Loucy (cell line): ENCODE data around the gene COX6B2.

ENCODE experiments used
- H2AFZ ChIP-seq: fragments of 200-600 bp; sonication (generic); 2 replicates; pipeline ENCODE4 v1.6.0; 2016; ENCODE audit warnings: antibody characterized with exemption, mild to moderate bottlenecking, low read length, moderate library complexity
- H3F3A ChIP-seq: fragments of 200-600 bp; 2 replicates; pipeline ENCODE4 v1.6.0; 2016; ENCODE audit warnings: antibody characterized with exemption, low read depth, mild to moderate bottlenecking
- H3K27me3 ChIP-seq: fragments of 200-600 bp; sonication (generic); 2 replicates; pipeline ENCODE4 v1.6.1; 2014; ENCODE audit warnings: low read length, mild to moderate bottlenecking; ENCODE audit not compliant: insufficient read depth, poor library complexity, severe bottlenecking
- H3K36me3 ChIP-seq: fragments of 200-600 bp; sonication (generic); 2 replicates; pipeline ENCODE4 v1.6.1; 2016; ENCODE audit warnings: low read length; ENCODE audit not compliant: insufficient read depth
- H3K4me1 ChIP-seq: fragments of 200-600 bp; sonication (generic); 2 replicates; pipeline ENCODE4 v1.5.1; 2014; ENCODE audit warnings: low read length, mild to moderate bottlenecking; ENCODE audit not compliant: insufficient read depth, poor library complexity, severe bottlenecking
- H3K4me2 ChIP-seq: fragments of 200-600 bp; sonication (generic); 2 replicates; pipeline ENCODE4 v1.6.0; 2014; ENCODE audit warnings: antibody characterized with exemption, low read length, low read depth, mild to moderate bottlenecking; ENCODE audit not compliant: poor library complexity, severe bottlenecking
- H3K4me3 ChIP-seq: fragments of 200-600 bp; sonication (generic); 2 replicates; pipeline ENCODE4 v1.5.1; 2014; ENCODE audit warnings: low read length, mild to moderate bottlenecking, mixed read lengths; ENCODE audit not compliant: poor library complexity, severe bottlenecking
- H3K79me2 ChIP-seq: fragments of 200-600 bp; sonication (generic); 2 replicates; pipeline ENCODE4 v1.6.1; 2014; ENCODE audit warnings: low read length; ENCODE audit not compliant: insufficient read depth
- H3K9ac ChIP-seq: fragments of 200-600 bp; sonication (generic); 2 replicates; pipeline ENCODE4 v1.6.0; 2014; ENCODE audit warnings: mild to moderate bottlenecking, low read depth, low read length, moderate library complexity; ENCODE audit not compliant: poor library complexity, severe bottlenecking
- H3K9me2 ChIP-seq: fragments of 200-600 bp; sonication (generic); replicated peaks from 2 replicates; pipeline ENCODE4 v1.6.1; 2016; ENCODE audit warnings: low read depth, low read length, mixed read lengths
- H3K9me3 ChIP-seq: fragments of 200-600 bp; sonication (generic); 2 replicates; pipeline ENCODE4 v1.6.1; 2014; ENCODE audit warnings: mild to moderate bottlenecking, antibody characterized with exemption, low read length, low read depth; ENCODE audit not compliant: insufficient read depth
- H4K20me1 ChIP-seq: fragments of 200-600 bp; sonication (generic); 2 replicates; pipeline ENCODE4 v1.6.0; 2014; ENCODE audit warnings: antibody characterized with exemption, low read length, mild to moderate bottlenecking; ENCODE audit not compliant: insufficient read depth, poor library complexity, severe bottlenecking
- EZH2phosphoT487 ChIP-seq: fragments of 200-600 bp; IDR thresholded peaks from 2 replicates; pipeline ENCODE4 v1.6.1; 2018; ENCODE audit warnings: antibody characterized with exemption, mild to moderate bottlenecking, moderate library complexity, borderline replicate concordance
- TF ChIP-seq, protein P1 (sequence below): fragments of 200-600 bp; sonication (generic); conservative IDR thresholded peaks from 2 replicates; pipeline ENCODE4 v1.5.1; 2014; ENCODE audit warnings: mild to moderate bottlenecking, antibody characterized with exemption, low read length

The COX6B2 gene

DNA sequence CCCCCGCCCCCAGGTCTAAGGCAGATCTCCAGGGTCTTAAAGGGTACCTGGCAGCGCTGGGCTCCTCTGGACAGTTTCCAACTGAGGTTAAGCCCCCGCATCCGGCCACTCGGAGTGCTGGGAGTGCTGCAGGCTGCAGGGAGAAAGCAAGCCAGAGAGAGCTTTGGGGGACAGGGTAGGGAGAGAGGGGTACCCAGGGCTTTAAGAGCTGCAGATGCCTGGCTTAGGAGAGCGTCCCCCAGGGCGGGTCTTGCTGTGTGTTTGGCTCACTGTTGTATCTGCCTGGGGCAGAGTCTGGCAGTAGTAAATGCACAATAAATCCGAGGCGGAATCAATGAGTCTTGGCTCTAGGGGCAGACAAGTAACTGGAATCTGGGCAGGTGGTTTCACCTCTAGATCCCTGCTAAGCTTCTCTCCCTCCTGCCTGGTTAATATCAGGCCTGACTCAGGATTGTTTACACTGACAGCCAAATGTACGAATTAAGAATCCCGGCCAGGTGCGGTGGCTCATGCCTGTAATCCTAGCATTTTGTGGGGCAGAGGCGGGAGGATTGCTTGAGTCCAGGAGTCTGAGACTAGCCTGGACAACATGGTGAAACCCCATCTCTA, 798 bp upstream of the COX6B2 start:
- Histone ChIP-seq H2AFZ (no peak overlapping the region), H3K36me3 (no peaks in the 10 kb centered on the region), H3K4me1 (no peaks in the 10 kb centered on the region), H3K79me2 (no peaks in the 10 kb centered on the region), H3K4me2 (no peak overlapping the region), H3F3A (no peaks in the 10 kb centered on the region), H3K9ac (no peak overlapping the region), H4K20me1 (no peaks in the 10 kb centered on the region), H3K9me3 (no peaks in the 10 kb centered on the region), H3K9me2 (no peaks in the 10 kb centered on the region), H3K4me3 (no peak overlapping the region), H3K27me3 (no peaks in the 10 kb centered on the region)
- TF ChIP-seq, protein P1, sequence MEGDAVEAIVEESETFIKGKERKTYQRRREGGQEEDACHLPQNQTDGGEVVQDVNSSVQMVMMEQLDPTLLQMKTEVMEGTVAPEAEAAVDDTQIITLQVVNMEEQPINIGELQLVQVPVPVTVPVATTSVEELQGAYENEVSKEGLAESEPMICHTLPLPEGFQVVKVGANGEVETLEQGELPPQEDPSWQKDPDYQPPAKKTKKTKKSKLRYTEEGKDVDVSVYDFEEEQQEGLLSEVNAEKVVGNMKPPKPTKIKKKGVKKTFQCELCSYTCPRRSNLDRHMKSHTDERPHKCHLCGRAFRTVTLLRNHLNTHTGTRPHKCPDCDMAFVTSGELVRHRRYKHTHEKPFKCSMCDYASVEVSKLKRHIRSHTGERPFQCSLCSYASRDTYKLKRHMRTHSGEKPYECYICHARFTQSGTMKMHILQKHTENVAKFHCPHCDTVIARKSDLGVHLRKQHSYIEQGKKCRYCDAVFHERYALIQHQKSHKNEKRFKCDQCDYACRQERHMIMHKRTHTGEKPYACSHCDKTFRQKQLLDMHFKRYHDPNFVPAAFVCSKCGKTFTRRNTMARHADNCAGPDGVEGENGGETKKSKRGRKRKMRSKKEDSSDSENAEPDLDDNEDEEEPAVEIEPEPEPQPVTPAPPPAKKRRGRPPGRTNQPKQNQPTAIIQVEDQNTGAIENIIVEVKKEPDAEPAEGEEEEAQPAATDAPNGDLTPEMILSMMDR = no peak
- TF ChIP-seq EZH2phosphoT487 = no peak

- Histone ChIP-seq H3K9ac (no peak overlapping the region), H3F3A (no peaks in the 10 kb centered on the region), H2AFZ (no peak overlapping the region), H3K9me3 (no peaks in the 10 kb centered on the region), H3K36me3 (no peaks in the 10 kb centered on the region), H3K4me1 (no peaks in the 10 kb centered on the region), H3K4me3 (no peak overlapping the region), H3K27me3 (no peaks in the 10 kb centered on the region), H4K20me1 (no peaks in the 10 kb centered on the region), H3K4me2 (no peak overlapping the region), H3K79me2 (no peaks in the 10 kb centered on the region), H3K9me2 (no peaks in the 10 kb centered on the region)
- TF ChIP-seq, protein P1 = no peak
- no peak for TF ChIP-seq EZH2phosphoT487
Observed at GRCh38 chr19:55353803-55354697, 469 bp downstream of the COX6B2 start.

- Histone ChIP-seq H3K9me3 (no peaks in the 10 kb centered on the region), H3K79me2 (no peaks in the 10 kb centered on the region), H4K20me1 (no peaks in the 10 kb centered on the region), H3K36me3 (no peaks in the 10 kb centered on the region), H3K9me2 (no peaks in the 10 kb centered on the region), H3K4me2 (no peak overlapping the region), H3K4me3 (no peak overlapping the region), H3K9ac (no peak overlapping the region), H3F3A (no peaks in the 10 kb centered on the region), H3K4me1 (no peaks in the 10 kb centered on the region), H2AFZ (no peak overlapping the region), H3K27me3 (no peaks in the 10 kb centered on the region)
- TF ChIP-seq, protein P1 = no peak
- no peak for TF ChIP-seq EZH2phosphoT487
Observed at GRCh38 chr19:55353356-55353802, 1.1 kb downstream of the COX6B2 start.
